GM23338 (cell line): Measurements from ENCODE around the gene CDH9. TPM values are rescaled to one million over a fixed set of nuclear protein-coding genes. Genes with fewer than 3 reads are reported as not detected.
"Not testable (repeated sequence)": the region's sequence is repeated elsewhere in the genome, so short reads cannot be mapped to it uniquely, and the experiment has no call there.

Experiments used
- ATAC-seq: fragments of 200-7000 bp; cut with Tn5 transposase; 3 replicates; pipeline ENCODE4 v1.9.1; 2020
- DNase-seq: peaks from one replicate; pipeline ENCODE4 v3.0.0-alpha.2; 2015; ENCODE audit warnings: low spot score
- H2AFZ ChIP-seq: fragments of 200-600 bp; sonication (generic); 2 replicates; pipeline ENCODE4 v1.8.0; 2016; ENCODE audit warnings: antibody characterized with exemption, mild to moderate bottlenecking, moderate library complexity
- H3F3A ChIP-seq: fragments of 200-600 bp; sonication (generic); replicated peaks from 2 replicates; pipeline ENCODE4 v1.8.0; 2017; ENCODE audit warnings: antibody characterized with exemption, mixed run types, low read depth
- H3K27ac ChIP-seq: fragments of 200-600 bp; sonication (generic); 2 replicates; pipeline ENCODE4 v1.6.1; 2016; ENCODE audit warnings: low read depth
- H3K27me3 ChIP-seq: fragments of 200-600 bp; sonication (generic); 2 replicates; pipeline ENCODE4 v1.8.0; 2016; ENCODE audit warnings: mild to moderate bottlenecking, mixed run types, moderate library complexity; ENCODE audit not compliant: insufficient read depth
- H3K36me3 ChIP-seq: fragments of 200-600 bp; sonication (generic); 2 replicates; pipeline ENCODE4 v1.8.0; 2016; ENCODE audit warnings: mild to moderate bottlenecking; ENCODE audit not compliant: insufficient read depth
- H3K4me1 ChIP-seq: fragments of 200-600 bp; sonication (generic); 2 replicates; pipeline ENCODE4 v1.8.0; 2016; ENCODE audit warnings: mild to moderate bottlenecking, moderate library complexity; ENCODE audit not compliant: insufficient read depth
- H3K4me2 ChIP-seq: fragments of 200-600 bp; sonication (generic); 2 replicates; pipeline ENCODE4 v1.7.1; 2017; ENCODE audit warnings: mixed run types
- H3K4me3 ChIP-seq: fragments of 200-600 bp; sonication (generic); 2 replicates; pipeline ENCODE4 v1.6.1; 2016; ENCODE audit warnings: mixed run types
- H3K79me2 ChIP-seq: fragments of 200-600 bp; sonication (generic); replicated peaks from 2 replicates; pipeline ENCODE4 v1.8.0; 2017; ENCODE audit warnings: mild to moderate bottlenecking; ENCODE audit not compliant: insufficient read depth
- H3K9me2 ChIP-seq: fragments of 200-600 bp; sonication (generic); 2 replicates; pipeline ENCODE4 v1.8.0; 2017; ENCODE audit not compliant: insufficient read depth
- H4K20me1 ChIP-seq: fragments of 200-600 bp; sonication (generic); replicated peaks from 2 replicates; pipeline ENCODE4 v1.8.0; 2017; ENCODE audit warnings: mild to moderate bottlenecking; ENCODE audit not compliant: insufficient read depth
- H3K27ac Mint-ChIP-seq: 2 replicates; pipeline ENCODE4 v1.8.0; 2020; ENCODE audit warnings: inconsistent platforms, mild to moderate bottlenecking, moderate library complexity, mixed read lengths
- H3K27me3 Mint-ChIP-seq: 3 replicates; pipeline ENCODE4 v1.8.0; 2022; ENCODE audit warnings: low read depth, mild to moderate bottlenecking, moderate library complexity, mixed read lengths, inconsistent platforms; ENCODE audit not compliant: insufficient read depth, poor library complexity
- H3K36me3 Mint-ChIP-seq: 3 replicates; pipeline ENCODE4 v1.8.0; 2021; ENCODE audit warnings: low read depth, mild to moderate bottlenecking, inconsistent platforms, moderate library complexity, mixed read lengths
- H3K4me1 Mint-ChIP-seq: 3 replicates; pipeline ENCODE4 v1.8.0; 2020; ENCODE audit warnings: mild to moderate bottlenecking, inconsistent platforms, mixed read lengths
- H3K4me3 Mint-ChIP-seq: 3 replicates; pipeline ENCODE4 v1.8.0; 2021; ENCODE audit warnings: moderate library complexity, mild to moderate bottlenecking, inconsistent platforms, mixed read lengths
- H3K9me3 Mint-ChIP-seq: 3 replicates; pipeline ENCODE4 v1.8.0; 2020; ENCODE audit warnings: moderate library complexity, mild to moderate bottlenecking, inconsistent platforms, mixed read lengths
- CREB1 ChIP-seq: fragments of 250-450 bp; sonication (Bioruptor Pico); IDR thresholded peaks from 2 replicates; pipeline ENCODE4 v1.5.0; 2020; ENCODE audit warnings: low read depth, mild to moderate bottlenecking, moderate library complexity
- JUNB ChIP-seq: IDR thresholded peaks from one replicate; pipeline ENCODE4 v1.6.1; 2016; ENCODE audit warnings: antibody characterized with exemption; ENCODE audit not compliant: unreplicated experiment
- NANOG ChIP-seq: IDR thresholded peaks from 2 replicates; pipeline ENCODE4 v1.6.1; 2016; ENCODE audit warnings: antibody characterized with exemption, borderline replicate concordance
- POLR2AphosphoS5 ChIP-seq: IDR thresholded peaks from 2 replicates; pipeline ENCODE4 v1.6.1; 2016; ENCODE audit warnings: antibody characterized with exemption, low read depth
- STAT1 ChIP-seq: IDR thresholded peaks from one replicate; pipeline ENCODE4 v1.6.1; 2016; ENCODE audit warnings: antibody characterized with exemption; ENCODE audit not compliant: unreplicated experiment
- ZNF114 ChIP-seq: fragments of 250-450 bp; sonication (Bioruptor Pico); IDR thresholded peaks from 2 replicates; pipeline ENCODE4 v1.5.0; 2020; ENCODE audit warnings: mild to moderate bottlenecking, moderate library complexity
- ZNF462 ChIP-seq: fragments of 250-450 bp; sonication (Bioruptor Pico); IDR thresholded peaks from 2 replicates; pipeline ENCODE4 v1.5.0; 2020; ENCODE audit warnings: mild to moderate bottlenecking, moderate library complexity
- polyA plus RNA-seq: library from polyadenylated mRNA; unstranded; fragments of >200 nt; fragmentation: Nextera tagmentation; extraction: Ambion mirVana; gene quantifications from 2 replicates; pipeline ENCODE4 v1.2.1, GENCODE V29; 2016
- total RNA-seq: library from RNA; depleted of rRNA; stranded (reverse); fragments of >200 nt; shearing (Covaris generic); gene quantifications from 2 replicates; pipeline ENCODE4 v1.2.3, GENCODE V29; 2014
- TF ChIP-seq, protein P1 (sequence below): IDR thresholded peaks from 2 replicates; pipeline ENCODE4 v1.6.1; 2016; ENCODE audit warnings: antibody characterized with exemption

Gene CDH9
- total and polyA plus RNA-seq, 2 experiments from 2014 or later: 0.26 to 0.31 TPM

DNA sequence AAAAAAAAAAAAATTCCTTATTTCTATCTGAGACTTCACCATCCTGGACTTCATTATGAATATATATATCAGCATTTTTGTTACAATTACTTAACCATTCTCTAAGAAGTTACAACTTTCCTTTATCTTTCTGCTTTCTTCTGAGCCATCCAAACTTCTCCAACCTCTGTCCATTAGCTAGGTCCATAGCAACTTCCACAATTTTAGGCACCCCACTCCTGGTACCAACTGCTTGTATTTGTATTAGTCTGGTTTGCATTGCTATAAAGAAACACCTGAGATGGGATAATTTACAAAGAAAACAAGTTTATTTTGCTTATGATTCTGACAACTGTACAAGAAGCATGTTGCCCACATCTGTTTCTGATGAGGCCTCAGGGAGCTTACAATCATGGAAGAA, 182.1 kb downstream of the CDH9 start:
- H3K4me2 ChIP-seq: no peak overlapping the region
- TF ChIP-seq, protein P1, sequence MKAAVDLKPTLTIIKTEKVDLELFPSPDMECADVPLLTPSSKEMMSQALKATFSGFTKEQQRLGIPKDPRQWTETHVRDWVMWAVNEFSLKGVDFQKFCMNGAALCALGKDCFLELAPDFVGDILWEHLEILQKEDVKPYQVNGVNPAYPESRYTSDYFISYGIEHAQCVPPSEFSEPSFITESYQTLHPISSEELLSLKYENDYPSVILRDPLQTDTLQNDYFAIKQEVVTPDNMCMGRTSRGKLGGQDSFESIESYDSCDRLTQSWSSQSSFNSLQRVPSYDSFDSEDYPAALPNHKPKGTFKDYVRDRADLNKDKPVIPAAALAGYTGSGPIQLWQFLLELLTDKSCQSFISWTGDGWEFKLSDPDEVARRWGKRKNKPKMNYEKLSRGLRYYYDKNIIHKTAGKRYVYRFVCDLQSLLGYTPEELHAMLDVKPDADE: no peak
- TF ChIP-seq ZNF114 (CRISPR knock-in tag) (no peak), NANOG (no peak), POLR2AphosphoS5 (no peak)
- no peak overlapping the region for H3K4me3 Mint-ChIP-seq
- no peak overlapping the region for H3K27ac ChIP-seq
- H3K79me2 ChIP-seq: no peaks in the 10 kb centered on the region
- H4K20me1 ChIP-seq: no peaks in the 10 kb centered on the region
- 0 out of 2 replicates have a peak, but pooled peaks cover 2% of the 10 kb centered on the region for H3K9me2 ChIP-seq
- no peak overlapping the region for H3K27ac Mint-ChIP-seq
- H3K4me3 ChIP-seq: no peak overlapping the region
- H3K9me3 Mint-ChIP-seq: peaks cover 28% of the 10 kb centered on the region
- ATAC-seq: no peak
- DNase-seq: no peak
- H3K4me1 Mint-ChIP-seq: no peaks in the 10 kb centered on the region
- H3K4me1 ChIP-seq: no peaks in the 10 kb centered on the region
- H2AFZ ChIP-seq: no peak overlapping the region
- H3K27me3 ChIP-seq: no peaks in the 10 kb centered on the region
- peaks cover 17% of the 10 kb centered on the region for H3K36me3 Mint-ChIP-seq
- H3F3A ChIP-seq: no peaks in the 10 kb centered on the region
- H3K36me3 ChIP-seq: no peaks in the 10 kb centered on the region
- H3K27me3 Mint-ChIP-seq: peaks cover 2% of the 10 kb centered on the region

DNA sequence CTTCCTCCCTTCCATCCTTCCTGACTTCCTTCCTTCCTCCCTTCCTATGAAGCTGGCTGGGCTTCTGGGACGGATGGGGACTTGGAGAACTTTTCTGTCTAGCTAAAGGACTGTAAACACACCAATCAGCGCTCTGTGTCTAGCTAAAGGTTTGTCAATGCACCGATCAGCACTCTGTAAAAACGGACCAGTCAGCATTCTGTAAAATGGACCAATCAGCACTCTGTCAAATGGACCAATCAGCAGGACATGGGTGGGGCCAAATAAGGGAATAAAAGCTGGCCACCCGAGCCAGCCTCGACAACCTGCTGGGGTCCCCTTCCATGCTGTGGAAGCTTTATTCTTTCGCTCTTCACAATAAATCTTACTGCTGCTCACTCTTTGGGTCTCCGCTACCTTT, 185.9 kb downstream of the CDH9 start:
- not testable (repeated sequence) for H3K9me2 ChIP-seq, H3K27me3 Mint-ChIP-seq, H3K4me3 Mint-ChIP-seq, ATAC-seq, H3K27ac ChIP-seq, H3K4me2 ChIP-seq, H3K4me1 Mint-ChIP-seq, H3K27ac Mint-ChIP-seq, H3K4me3 ChIP-seq, H3K27me3 ChIP-seq, DNase-seq, H3K36me3 ChIP-seq, H2AFZ ChIP-seq, H3F3A ChIP-seq, H4K20me1 ChIP-seq, H3K79me2 ChIP-seq, H3K4me1 ChIP-seq
- H3K9me3 Mint-ChIP-seq: peaks cover 30% of the 10 kb centered on the region
- H3K36me3 Mint-ChIP-seq: peaks cover 17% of the 10 kb centered on the region

GRCh38 chr5:26847041-26847736, 191.2 kb downstream of the CDH9 start:
- Mint-ChIP-seq H3K4me3 (no peak overlapping the region), H3K27ac (no peak overlapping the region), H3K27me3 (peaks cover 3% of the 10 kb centered on the region), H3K36me3 (no peaks in the 10 kb centered on the region), H3K9me3 (peaks cover 2% of the 10 kb centered on the region; the same call in 1 of the 3 replicates), H3K4me1 (peaks cover 7% of the 10 kb centered on the region)
- Histone ChIP-seq H3K36me3 (no peaks in the 10 kb centered on the region), H4K20me1 (no peaks in the 10 kb centered on the region), H3K27ac (no peak overlapping the region), H3K9me2 (no peaks in the 10 kb centered on the region), H3K27me3 (no peaks in the 10 kb centered on the region), H3K4me2 (no peak overlapping the region), H3K79me2 (no peaks in the 10 kb centered on the region), H2AFZ (no peak overlapping the region), H3K4me1 (peaks cover 8% of the 10 kb centered on the region; the same call in 1 of the 2 replicates), H3K4me3 (no peak overlapping the region), H3F3A (no peaks in the 10 kb centered on the region)
- ATAC-seq (peak; percentile 63; the same call in 2 of the 3 replicates), DNase-seq (peak; percentile 20)
- TF ChIP-seq JUNB (no peak), ZNF462 (CRISPR knock-in tag) (no peak), STAT1 (no peak), ZNF114 (CRISPR knock-in tag) (no peak), CREB1 (no peak)
- TF ChIP-seq, protein P1: no peak
